IgD-negative memory B cell (primary cell): Measurements from ENCODE around the gene GJA1. TPM values are rescaled to one million over a fixed set of nuclear protein-coding genes. Genes with fewer than 3 reads are reported as not detected.

Experiments used
- H3K27ac Mint-ChIP-seq, 3 donors: one replicate each; pipeline ENCODE4 v1.8.0; 2020 to 2022; ENCODE audit warnings: mild to moderate bottlenecking in 3 of 3, mixed read lengths in 3 of 3, moderate library complexity in 1 of 3
- H3K27me3 Mint-ChIP-seq: one replicate; pipeline ENCODE4 v1.8.0; 2021; ENCODE audit warnings: mixed read lengths
- H3K36me3 Mint-ChIP-seq: one replicate; pipeline ENCODE4 v1.8.0; 2020; ENCODE audit warnings: mild to moderate bottlenecking, mixed read lengths
- H3K4me1 Mint-ChIP-seq, 3 donors: one replicate each; pipeline ENCODE4 v1.8.0; 2020 to 2022; ENCODE audit warnings: mixed read lengths in 3 of 3, mild to moderate bottlenecking in 1 of 3
- H3K4me3 Mint-ChIP-seq, 4 donors: one replicate each; pipeline ENCODE4 v1.8.0; 2020 to 2022; ENCODE audit warnings: mild to moderate bottlenecking in 4 of 4, mixed read lengths in 4 of 4, moderate library complexity in 3 of 4
- H3K9me3 Mint-ChIP-seq, 3 donors: one replicate each; pipeline ENCODE4 v1.8.0; 2020 to 2021; ENCODE audit warnings: mixed read lengths in 3 of 3, mild to moderate bottlenecking in 1 of 3
- polyA plus RNA-seq: library from polyadenylated mRNA; unstranded; fragments of 300-500 nt; fragmentation: Illumina TruSeq; gene quantifications from one replicate; pipeline ENCODE4 v1.2.3, GENCODE V29; 2021

The GJA1 gene
- polyA plus RNA-seq, 1 donor from 2014 or later: not detected

- H3K4me3 Mint-ChIP-seq: no peak overlapping the region
- peaks cover 0 to 2% (median 0%) of the 10 kb centered on the region in 3 donors for H3K9me3 Mint-ChIP-seq
- no peaks in the 10 kb centered on the region for H3K36me3 Mint-ChIP-seq
- H3K4me1 Mint-ChIP-seq: peaks cover 0 to 1% (median 0%) of the 10 kb centered on the region in 3 donors
- no peaks in the 10 kb centered on the region for H3K27me3 Mint-ChIP-seq
- H3K27ac Mint-ChIP-seq: no peak overlapping the region
Observed at GRCh38 chr6:121492536-121492935, 57.1 kb downstream of the GJA1 start.

GRCh38 chr6:121497970-121498375 is 62.5 kb downstream of the GJA1 start:
- no peak overlapping the region for H3K4me3 Mint-ChIP-seq
- no peak overlapping the region for H3K27ac Mint-ChIP-seq
- no peaks in the 10 kb centered on the region for H3K9me3 Mint-ChIP-seq
- no peaks in the 10 kb centered on the region for H3K36me3 Mint-ChIP-seq
- peaks cover 0 to 2% (median 0%) of the 10 kb centered on the region in 3 donors for H3K4me1 Mint-ChIP-seq
- H3K27me3 Mint-ChIP-seq: no peaks in the 10 kb centered on the region

- Mint-ChIP-seq H3K4me1 (peaks cover 0 to 2% (median 0%) of the 10 kb centered on the region in 3 donors), H3K36me3 (no peaks in the 10 kb centered on the region), H3K9me3 (no peaks in the 10 kb centered on the region), H3K27me3 (no peaks in the 10 kb centered on the region), H3K27ac (no peak overlapping the region), H3K4me3 (no peak overlapping the region)
Observed at GRCh38 chr6:121498481-121499276, 63.2 kb downstream of the GJA1 start.

Other genes with a start within 250 kb of the GJA1 start
- gene TBC1D32, start 101.2 kb upstream of the GJA1 start, polyA plus RNA-seq: 4.2 TPM